ENCODE data around the gene ADAMTS17.

DNA sequence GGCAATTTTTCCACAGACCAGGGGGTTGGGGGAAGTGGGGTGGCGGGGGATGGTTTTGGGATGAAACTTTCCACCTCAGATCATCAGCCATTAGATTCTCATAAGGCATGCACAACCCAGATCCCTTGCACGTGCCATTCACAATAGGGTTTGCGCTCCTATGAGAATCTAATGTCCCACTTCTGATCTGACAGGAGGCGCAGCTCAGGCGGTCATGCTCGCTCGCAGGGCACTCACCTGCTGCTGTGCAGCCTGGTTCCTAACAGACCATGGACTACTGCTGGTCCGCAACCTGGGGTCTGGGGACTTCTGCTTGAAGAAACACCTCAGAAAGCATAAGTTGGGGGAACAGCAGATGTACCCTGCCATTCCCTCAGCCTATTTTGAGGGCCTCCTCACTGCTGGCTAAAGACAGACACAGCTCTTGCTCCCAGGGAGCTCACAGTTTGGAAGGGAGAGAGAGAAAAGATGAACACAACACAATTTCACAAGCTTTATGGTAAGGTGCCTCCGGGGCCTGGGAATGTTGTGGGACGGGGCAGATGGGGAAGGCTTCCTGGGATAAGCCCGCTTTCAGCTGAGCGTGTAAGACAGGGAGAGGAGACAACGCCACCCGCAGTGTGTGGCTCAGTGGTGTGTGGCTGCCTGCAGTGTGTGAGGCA is 285.2 kb downstream of the ADAMTS17 start:
- TF ChIP-seq CTCF (IDR thresholded peaks at IDR 0.05; ENCODE audit: low read depth, low read length): no peak
- TF ChIP-seq MYC (IDR thresholded peaks at IDR 0.05; ENCODE audit: low read depth, low read length): no peak
